HG03103 (cell line): ENCODE data around the gene ITPR1.
"Not testable (repeated sequence)": the region's sequence is repeated elsewhere in the genome, so short reads cannot be mapped to it uniquely, and the experiment has no call there.

ENCODE experiments used
- ATAC-seq: cut with Tn5 transposase; IDR thresholded peaks from one replicate; pipeline ENCODE4 v1.9.1; 2021; ENCODE audit warnings: low read depth; ENCODE audit not compliant: unreplicated experiment

The ITPR1 gene

GRCh38 chr3:4493014-4493940, at the start of gene ITPR1:
Gene ITPR1 (plus strand): TSS chr3:4493348. CDS start chr3:4516492, 23,144 bp downstream.
- ATAC-seq: peak; percentile 89

GRCh38 chr3:4447295-4447999, 45.7 kb upstream of the ITPR1 start:
- ATAC-seq: no peak

GRCh38 chr3:4448187-4448586, 45.0 kb upstream of the ITPR1 start:
- ATAC-seq: no peak

- ATAC-seq: no peak
Observed at GRCh38 chr3:4449043-4449805, 43.9 kb upstream of the ITPR1 start.

GRCh38 chr3:4454142-4454541, 39.0 kb upstream of the ITPR1 start:
- ATAC-seq: no peak

GRCh38 chr3:4456780-4457179, 36.4 kb upstream of the ITPR1 start:
- not testable (repeated sequence) for ATAC-seq

- no peak for ATAC-seq
Observed at GRCh38 chr3:4458961-4459360, 34.2 kb upstream of the ITPR1 start.

- no peak for ATAC-seq
Observed at GRCh38 chr3:4460334-4460733, 32.8 kb upstream of the ITPR1 start.

GRCh38 chr3:4461468-4462090, 31.6 kb upstream of the ITPR1 start:
- ATAC-seq: no peak

- ATAC-seq: no peak
Observed at GRCh38 chr3:4462369-4463040, 30.6 kb upstream of the ITPR1 start.

- no peak for ATAC-seq
Observed at GRCh38 chr3:4464576-4464975, 28.6 kb upstream of the ITPR1 start.

- peak; percentile 99 for ATAC-seq
Observed at GRCh38 chr3:4466741-4467521, 26.2 kb upstream of the ITPR1 start, which contains the start of gene SUMF1. Gene SUMF1 (minus strand): TSS chr3:4467269. CDS start chr3:4467245, 24 bp downstream.

- ATAC-seq: no peak
Observed at GRCh38 chr3:4467522-4467867, 25.7 kb upstream of the ITPR1 start.

- no peak for ATAC-seq
Observed at GRCh38 chr3:4471907-4472306, 21.2 kb upstream of the ITPR1 start.

GRCh38 chr3:4472312-4472711, 20.8 kb upstream of the ITPR1 start:
- no peak for ATAC-seq

- ATAC-seq: no peak
Observed at GRCh38 chr3:4472766-4473165, 20.4 kb upstream of the ITPR1 start.

GRCh38 chr3:4474683-4475490, 18.3 kb upstream of the ITPR1 start:
- peak; percentile 59 for ATAC-seq

- ATAC-seq: no peak
Observed at GRCh38 chr3:4475804-4476203, 17.3 kb upstream of the ITPR1 start.
